GM21360 (cell line): Measurements from ENCODE around the gene LGALS1.

Source experiments
- ATAC-seq: cut with Tn5 transposase; IDR thresholded peaks from one replicate; pipeline ENCODE4 v1.9.1; 2021; ENCODE audit warnings: mild to moderate bottlenecking, moderate library complexity; ENCODE audit not compliant: unreplicated experiment

Gene LGALS1

GRCh38 chr22:37661160-37661924 lies 14.1 kb upstream of the LGALS1 start:
- no peak for ATAC-seq

- ATAC-seq: no peak
Observed at GRCh38 chr22:37662039-37662438, 13.4 kb upstream of the LGALS1 start.

- no peak for ATAC-seq
Observed at GRCh38 chr22:37663521-37664140, 11.8 kb upstream of the LGALS1 start.

GRCh38 chr22:37664249-37665101 lies 11.0 kb upstream of the LGALS1 start:
- no peak for ATAC-seq

GRCh38 chr22:37665487-37665886 lies 9.9 kb upstream of the LGALS1 start:
- no peak for ATAC-seq

- no peak for ATAC-seq
Observed at GRCh38 chr22:37669586-37669985, 5.8 kb upstream of the LGALS1 start.

GRCh38 chr22:37672206-37672919 lies 3.1 kb upstream of the LGALS1 start:
- ATAC-seq: no peak

GRCh38 chr22:37672920-37673455 lies 2.4 kb upstream of the LGALS1 start:
- ATAC-seq: no peak

GRCh38 chr22:37674248-37674647 lies 1.2 kb upstream of the LGALS1 start:
- no peak for ATAC-seq

- ATAC-seq: no peak
Observed at GRCh38 chr22:37675930-37676735, 697 bp downstream of the LGALS1 start.

- ATAC-seq: peak; percentile 42
Observed at GRCh38 chr22:37676736-37677492, 1.5 kb downstream of the LGALS1 start.

GRCh38 chr22:37677493-37677974 lies 2.1 kb downstream of the LGALS1 start:
- ATAC-seq: peak; percentile 7

- no peak for ATAC-seq
Observed at GRCh38 chr22:37678372-37678771, 2.9 kb downstream of the LGALS1 start.

- no peak for ATAC-seq
Observed at GRCh38 chr22:37679670-37680069, 4.2 kb downstream of the LGALS1 start.

GRCh38 chr22:37680191-37680851 lies 4.9 kb downstream of the LGALS1 start:
- ATAC-seq: no peak

- no peak for ATAC-seq
Observed at GRCh38 chr22:37681001-37681424, 5.6 kb downstream of the LGALS1 start.

GRCh38 chr22:37681556-37682049 lies 6.2 kb downstream of the LGALS1 start:
- no peak for ATAC-seq
